Body of pancreas (tissue), 4 donors: Measurements from ENCODE around the gene DOK5. TPM values are rescaled to one million over a fixed set of nuclear protein-coding genes. Genes with fewer than 3 reads are reported as not detected.
"Not testable (repeated sequence)": the region's sequence is repeated elsewhere in the genome, so short reads cannot be mapped to it uniquely, and the experiment has no call there.

Experiments used
- ATAC-seq: fragments of 150-250 bp; one replicate; pipeline ENCODE4 v1.9.1; 2016
- DNase-seq, 4 donors: peaks; one replicate each; pipeline ENCODE4 v3.0.0-alpha.2; 2019
- H3K27ac ChIP-seq, 4 donors: fragments of 200-600 bp; sonication (generic); 1 replicate in 3 of 4; 2 replicates in 1 of 4; pipeline versions ENCODE4 v1.5.1 to v1.6.1; 2016 to 2019; ENCODE audit warnings: mild to moderate bottlenecking in 1 of 4, mixed read lengths in 1 of 4, moderate library complexity in 1 of 4
- H3K27me3 ChIP-seq, 2 donors: fragments of 200-600 bp; sonication (generic); one replicate each; pipeline ENCODE4 v1.6.0; 2016; ENCODE audit warnings: mild to moderate bottlenecking in 1 of 2
- H3K36me3 ChIP-seq, 2 donors: fragments of 200-600 bp; sonication (generic); replicated peaks in 1 of 2; 2 replicates each; pipeline ENCODE4 v1.5.1; 2016; ENCODE audit warnings: low read depth in 2 of 2; ENCODE audit not compliant: insufficient read depth in 1 of 2
- H3K4me1 ChIP-seq: fragments of 200-600 bp; sonication (generic); one replicate; pipeline ENCODE4 v1.6.0; 2016
- H3K4me3 ChIP-seq, 2 donors: fragments of 200-600 bp; sonication (generic); 1 replicate in 1 of 2; 2 replicates in 1 of 2; pipeline ENCODE4 v1.5.1; 2016 to 2019
- H3K9me3 ChIP-seq, 3 donors: fragments of 200-600 bp; sonication (generic); 1 replicate in 2 of 3; 2 replicates in 1 of 3; pipeline ENCODE4 v1.5.1; 2016
- CTCF ChIP-seq, 7 experiments: fragments of 450-650 bp in 4 of 7; fragments of 200-600 bp in 3 of 7; sonication (generic) in 3 of 7; IDR thresholded peaks; one replicate each; pipeline ENCODE4 v1.5.1; 2016 to 2019; ENCODE audit warnings: antibody characterized with exemption in 7 of 7
- POLR2A ChIP-seq, 3 donors: fragments of 450-650 bp; IDR thresholded peaks; one replicate each; pipeline ENCODE4 v1.6.1; 2016; ENCODE audit warnings: antibody characterized with exemption in 3 of 3, mild to moderate bottlenecking in 2 of 3
- WGBS, 2 donors: methylation state at CpG; one replicate each; pipeline ENCODE4 v1.1.5; 2017; 5-methylcytosine and 5-hydroxymethylcytosine counted together
- intact Hi-C: fragments of 100-400 bp; cut with DNase I; formaldehyde crosslinking; loops from one replicate; pipeline ENCODE4 v1.15.1; 2023
- total RNA-seq, 2 donors: library from RNA; depleted of rRNA; stranded (reverse); fragments of >200 nt; gene quantifications; one replicate each; pipeline ENCODE4 v1.1.0, GENCODE V29; 2016

Gene DOK5
- total RNA-seq, 2 donors from 2014 or later = 1.3 TPM; not detected in 1

- intact Hi-C loops = no loop called here
- Histone ChIP-seq H3K4me1 (peaks cover 29% of the 10 kb centered on the region), H3K9me3 (no peaks in the 10 kb centered on the region), H3K27me3 (no peaks in the 10 kb centered on the region), H3K27ac (peak overlapping the region in 2 of 4 donors; percentile 23 to 27), H3K4me3 (no peak overlapping the region), H3K36me3 (no peaks in the 10 kb centered on the region)
- ATAC-seq (peak; percentile 77), DNase-seq (peak; percentile 68 to 86 (median 74))
- 17 to 27% methylated on average over 9 of the region's 9 CpGs for WGBS, 2 donors
- TF ChIP-seq CTCF (IDR thresholded peaks at IDR 0.05) (peak in 1 of 7 experiments; percentile 13), POLR2A (IDR thresholded peaks at IDR 0.05) (no peak)
Measured at GRCh38 chr20:54433636-54434035, 41.8 kb upstream of the DOK5 start.

- TF ChIP-seq CTCF (IDR thresholded peaks at IDR 0.05) = no peak
- TF ChIP-seq POLR2A (IDR thresholded peaks at IDR 0.05) = no peak
- H3K4me3 ChIP-seq = no peak overlapping the region
- ATAC-seq = no peak
- H3K36me3 ChIP-seq = no peaks in the 10 kb centered on the region
- H3K4me1 ChIP-seq = peaks cover 29% of the 10 kb centered on the region
- WGBS, 2 donors = 67 to 72% methylated on average over 7 of the region's 7 CpGs
- H3K27me3 ChIP-seq = no peaks in the 10 kb centered on the region
- H3K27ac ChIP-seq = peak overlapping the region in 2 of 4 donors; percentile 23 to 27
- peak in 2 of 4 donors; percentile 11 to 27 for DNase-seq
- intact Hi-C loops = no loop called here
- H3K9me3 ChIP-seq = no peaks in the 10 kb centered on the region
Measured at GRCh38 chr20:54434196-54434595, 41.2 kb upstream of the DOK5 start.

- ATAC-seq = no peak
- intact Hi-C loops = no loop called here
- 87 to 88% methylated on average over 3 of the region's 3 CpGs for WGBS, 2 donors
- no peak for DNase-seq
- no peak for TF ChIP-seq CTCF (IDR thresholded peaks at IDR 0.05)
- no peak for TF ChIP-seq POLR2A (IDR thresholded peaks at IDR 0.05)
- no peak overlapping the region for H3K27ac ChIP-seq
- no peaks in the 10 kb centered on the region for H3K36me3 ChIP-seq
- H3K27me3 ChIP-seq = no peaks in the 10 kb centered on the region
- H3K9me3 ChIP-seq = no peaks in the 10 kb centered on the region
- H3K4me3 ChIP-seq = no peak overlapping the region
- peaks cover 29% of the 10 kb centered on the region for H3K4me1 ChIP-seq
Measured at GRCh38 chr20:54435015-54435414, 40.4 kb upstream of the DOK5 start.

- WGBS, 2 donors = 91 to 98% methylated on average over 8 of the region's 8 CpGs
- intact Hi-C loops, ATAC-seq, H3K27me3 ChIP-seq, DNase-seq, H3K36me3 ChIP-seq, H3K27ac ChIP-seq, H3K9me3 ChIP-seq, H3K4me3 ChIP-seq: not testable (repeated sequence)
- H3K4me1 ChIP-seq = peaks cover 29% of the 10 kb centered on the region
Measured at GRCh38 chr20:54436410-54436809, 39.0 kb upstream of the DOK5 start.

GRCh38 chr20:54438166-54438565 is 37.2 kb upstream of the DOK5 start:
- intact Hi-C loops = no loop called here
- H3K4me1 ChIP-seq = peaks cover 13% of the 10 kb centered on the region
- no peaks in the 10 kb centered on the region for H3K9me3 ChIP-seq
- no peak for ATAC-seq
- WGBS, 2 donors = 90 to 93% methylated on average over 5 of the region's 5 CpGs
- H3K27me3 ChIP-seq = no peaks in the 10 kb centered on the region
- DNase-seq = no peak
- no peaks in the 10 kb centered on the region for H3K36me3 ChIP-seq
- no peak overlapping the region for H3K4me3 ChIP-seq
- TF ChIP-seq CTCF (IDR thresholded peaks at IDR 0.05) (no peak), POLR2A (IDR thresholded peaks at IDR 0.05) (no peak)
- no peak overlapping the region for H3K27ac ChIP-seq
